ENCODE measurements around the gene ATOSB. TPM values are rescaled to one million over a fixed set of nuclear protein-coding genes. Genes with fewer than 3 reads are reported as not detected.

Gene ATOSB
- total RNA-seq, 1 experiment from 2014 or later = 10.2 TPM

- Histone ChIP-seq H3K4me1 (ENCODE audit: control insufficient read depth in 1 of 2, insufficient read depth in 2 of 2, low read length in 2 of 2) (peaks cover 3 to 13% of the 10 kb centered on the region in 2 experiments; a peak in 3 of 4 replicates), H3K9ac (ENCODE audit: low read length) (peak within 1 kb of the TSS; percentile 71), H3K36me3 (ENCODE audit: control insufficient read depth in 1 of 2, insufficient read depth in 2 of 2, low read length in 2 of 2) (no peaks in the 10 kb centered on the region), H3K27me3 (ENCODE audit: insufficient read depth, low read length) (no peaks in the 10 kb centered on the region), H3K27ac (ENCODE audit: low read depth, low read length) (peak within 1 kb of the TSS; percentile 71), H3K4me2 (ENCODE audit: low read length) (peak within 1 kb of the TSS; percentile 90), H3K4me3 (replicated peaks in 1 of 2; ENCODE audit: low read depth in 1 of 2, low read length in 2 of 2) (peak within 1 kb of the TSS; percentile 88 to 89), H2AFZ (ENCODE audit: low read depth, low read length, poor library complexity, severe bottlenecking) (peak within 1 kb of the TSS; percentile 100), H3K79me2 (ENCODE audit: insufficient read depth, low read length) (peaks cover 7% of the 10 kb centered on the region), H4K20me1 (ENCODE audit: insufficient read depth) (no peaks in the 10 kb centered on the region; the same call in 1 of the 2 replicates), H3K9me2 (ENCODE audit: insufficient read depth) (no peaks in the 10 kb centered on the region), H3K9me3 (ENCODE audit: control insufficient read depth in 1 of 2, insufficient read depth in 1 of 2, low read depth in 1 of 2, low read length in 2 of 2) (no peaks in the 10 kb centered on the region)
- CTCF ChIA-PET = interaction anchor here (0.8 to 2.2 kb wide), 4 partner anchors 45 to 262 kb away, joined by 3 to 8 read pairs (median 6); partner anchors contain the start of gene ATOSB
- no TSS peak for BruUV-seq (replicated peaks)
- DNase-seq (ENCODE audit: low read depth, low spot score) (peak; percentile 82), ATAC-seq (peak; percentile 95)
- RAD21 ChIA-PET (ENCODE audit: low non-redundant PET in 1 of 2, low total read pairs in 2 of 2, uncharacterized antibody in 2 of 2, unreplicated experiment in 2 of 2) = interaction anchor here in 1 of 2 experiments (0.9 kb wide), 1 partner anchor 313 kb away, joined by 3 read pairs; no protein-coding TSS in a partner anchor
- POLR2A ChIA-PET = interaction anchor here (1.1 to 1.4 kb wide), 3 partner anchors 17 to 64 kb away, joined by 3 to 10 read pairs (median 4); partner anchors contain the start of gene ATOSB
- intact Hi-C loops (cut with micrococcal nuclease) = loop anchor here (5.0 kb wide), 1 partner anchor 45 kb away; the partner anchor contains the start of gene ATOSB
- TF ChIP-seq CBX3 (IDR thresholded peaks at IDR 0.05; ENCODE audit: low read depth) = no peak
- TF ChIP-seq MAX (IDR thresholded peaks at IDR 0.05) = peak; percentile 82
- TF ChIP-seq POLR2AphosphoS5 (IDR thresholded peaks at IDR 0.05; ENCODE audit: low read depth, low read length) = peak; percentile 84; the same call in 1 of the 2 replicates
- no peak for TF ChIP-seq JUND (IDR thresholded peaks at IDR 0.05)
- TF ChIP-seq SRF (IDR thresholded peaks at IDR 0.05; ENCODE audit: low read depth) = no peak
- TF ChIP-seq CEBPB (IDR thresholded peaks at IDR 0.05; ENCODE audit: low read depth) = no peak
- TF ChIP-seq EGR1 (IDR thresholded peaks at IDR 0.05; ENCODE audit: low read depth) = no peak
- TF ChIP-seq ELF1 (IDR thresholded peaks at IDR 0.05; ENCODE audit: borderline replicate concordance, low read depth) = no peak
- TF ChIP-seq, protein P1, sequence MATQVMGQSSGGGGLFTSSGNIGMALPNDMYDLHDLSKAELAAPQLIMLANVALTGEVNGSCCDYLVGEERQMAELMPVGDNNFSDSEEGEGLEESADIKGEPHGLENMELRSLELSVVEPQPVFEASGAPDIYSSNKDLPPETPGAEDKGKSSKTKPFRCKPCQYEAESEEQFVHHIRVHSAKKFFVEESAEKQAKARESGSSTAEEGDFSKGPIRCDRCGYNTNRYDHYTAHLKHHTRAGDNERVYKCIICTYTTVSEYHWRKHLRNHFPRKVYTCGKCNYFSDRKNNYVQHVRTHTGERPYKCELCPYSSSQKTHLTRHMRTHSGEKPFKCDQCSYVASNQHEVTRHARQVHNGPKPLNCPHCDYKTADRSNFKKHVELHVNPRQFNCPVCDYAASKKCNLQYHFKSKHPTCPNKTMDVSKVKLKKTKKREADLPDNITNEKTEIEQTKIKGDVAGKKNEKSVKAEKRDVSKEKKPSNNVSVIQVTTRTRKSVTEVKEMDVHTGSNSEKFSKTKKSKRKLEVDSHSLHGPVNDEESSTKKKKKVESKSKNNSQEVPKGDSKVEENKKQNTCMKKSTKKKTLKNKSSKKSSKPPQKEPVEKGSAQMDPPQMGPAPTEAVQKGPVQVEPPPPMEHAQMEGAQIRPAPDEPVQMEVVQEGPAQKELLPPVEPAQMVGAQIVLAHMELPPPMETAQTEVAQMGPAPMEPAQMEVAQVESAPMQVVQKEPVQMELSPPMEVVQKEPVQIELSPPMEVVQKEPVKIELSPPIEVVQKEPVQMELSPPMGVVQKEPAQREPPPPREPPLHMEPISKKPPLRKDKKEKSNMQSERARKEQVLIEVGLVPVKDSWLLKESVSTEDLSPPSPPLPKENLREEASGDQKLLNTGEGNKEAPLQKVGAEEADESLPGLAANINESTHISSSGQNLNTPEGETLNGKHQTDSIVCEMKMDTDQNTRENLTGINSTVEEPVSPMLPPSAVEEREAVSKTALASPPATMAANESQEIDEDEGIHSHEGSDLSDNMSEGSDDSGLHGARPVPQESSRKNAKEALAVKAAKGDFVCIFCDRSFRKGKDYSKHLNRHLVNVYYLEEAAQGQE (IDR thresholded peaks at IDR 0.05; ENCODE audit: low read depth) = no peak
- TF ChIP-seq CTCF (IDR thresholded peaks at IDR 0.05 in 2 of 3, conservative IDR thresholded peaks at IDR 0.05 in 1 of 3; ENCODE audit: borderline replicate concordance in 1 of 3, insufficient read depth in 1 of 3, low read depth in 2 of 3, low read length in 2 of 3) = no peak
- no peak for TF ChIP-seq EZH2 (IDR thresholded peaks at IDR 0.05)
- no peak; the same call in 1 of the 2 replicates for TF ChIP-seq ZFX (IDR thresholded peaks at IDR 0.05)
- no peak for TF ChIP-seq EZH2phosphoT487 (IDR thresholded peaks at IDR 0.05; ENCODE audit: borderline replicate concordance)
- TF ChIP-seq, protein P2, sequence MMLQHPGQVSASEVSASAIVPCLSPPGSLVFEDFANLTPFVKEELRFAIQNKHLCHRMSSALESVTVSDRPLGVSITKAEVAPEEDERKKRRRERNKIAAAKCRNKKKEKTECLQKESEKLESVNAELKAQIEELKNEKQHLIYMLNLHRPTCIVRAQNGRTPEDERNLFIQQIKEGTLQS (IDR thresholded peaks at IDR 0.05) = no peak
- TF ChIP-seq ZNF274 (IDR thresholded peaks at IDR 0.05; ENCODE audit: low read depth, low read length) = no peak
- TF ChIP-seq RAD21 (IDR thresholded peaks at IDR 0.05; ENCODE audit: low read depth) = no peak
- TF ChIP-seq SP1 (IDR thresholded peaks at IDR 0.05; ENCODE audit: low read depth) = peak; percentile 41
- TF ChIP-seq SIN3A (IDR thresholded peaks at IDR 0.05; ENCODE audit: low read depth) = peak; percentile 76; the same call in 1 of the 2 replicates
- TF ChIP-seq POLR2A (IDR thresholded peaks at IDR 0.05; ENCODE audit: borderline replicate concordance, extremely low read depth, insufficient read depth, insufficient read length) = peak; percentile 74
- TF ChIP-seq YY1 (IDR thresholded peaks at IDR 0.05; ENCODE audit: extremely low read depth, insufficient replicate concordance, low read depth, low read length) = peak; percentile 70
- no peak for TF ChIP-seq TCF7L2 (IDR thresholded peaks at IDR 0.05; ENCODE audit: borderline replicate concordance, extremely low read depth, insufficient read depth, insufficient read length)
- no peak for TF ChIP-seq FOSL1 (IDR thresholded peaks at IDR 0.05; ENCODE audit: low read depth)
These were observed 46.3 kb upstream of the ATOSB start, which contains the start of gene UNC13B for GRCh38 chr9:35161713-35162604. UNC13B (plus strand) TSS chr9:35162009; CDS start chr9:35162284, 275 bp downstream.

Measured in HCT116 (cell line).